NOMO-1 (cell line): ENCODE data around the gene GRIA1.

Experiments used
- DNase-seq, 2 experiments: peaks; one replicate each; lab custom pipeline; 2025; ENCODE audit not compliant: unreplicated experiment in 2 of 2; lab: John Stamatoyannopoulos, UW

GRIA1 gene

DNA sequence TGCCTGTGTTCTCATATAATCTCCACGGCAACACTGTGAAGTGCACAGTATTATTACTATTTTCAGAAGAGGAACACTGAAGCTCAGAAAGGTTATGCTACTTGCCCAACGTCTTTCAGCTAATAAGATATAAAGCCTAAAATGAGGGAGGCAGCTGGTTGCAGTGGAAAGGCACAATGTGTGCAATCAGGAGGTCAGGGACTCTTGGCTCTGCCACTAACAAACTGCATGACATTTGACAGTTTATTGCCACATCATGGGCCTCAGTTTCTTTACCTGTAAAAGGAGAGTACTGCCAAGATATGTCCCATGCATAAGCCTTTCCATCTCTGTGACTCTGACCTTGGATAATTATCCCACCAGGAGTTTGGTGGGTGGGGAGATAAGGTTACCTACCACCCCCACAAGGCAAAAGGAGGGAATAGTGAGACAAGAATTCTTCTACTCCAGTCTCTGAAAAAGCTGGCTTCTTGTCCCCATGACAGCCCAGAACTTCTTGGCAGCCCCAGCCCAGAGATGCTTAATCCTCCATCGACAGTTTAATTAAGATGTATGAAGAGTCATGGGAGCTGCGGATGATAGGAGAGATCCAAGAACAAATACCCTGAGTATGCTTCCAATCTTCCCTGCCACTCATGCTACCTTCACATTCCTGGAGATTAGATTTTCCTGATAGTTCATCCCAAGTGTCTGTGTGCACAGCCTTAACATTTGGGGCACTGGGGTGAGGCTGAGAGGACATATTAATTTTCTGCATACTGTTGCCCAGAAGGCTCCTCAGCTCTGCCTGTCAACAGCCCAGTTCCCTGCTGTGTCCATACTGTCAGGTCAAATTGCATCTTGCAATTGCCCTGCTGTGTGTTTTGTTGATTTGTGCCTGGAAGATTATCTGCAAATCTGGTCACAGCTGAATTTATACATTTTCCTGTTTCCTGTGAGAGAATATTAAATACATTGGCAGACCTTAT is 277.0 kb downstream of the GRIA1 start:
- no peak for DNase-seq

GRCh38 chr5:153770066-153770465 is 279.6 kb downstream of the GRIA1 start:
- no peak for DNase-seq

GRCh38 chr5:153774686-153775085 is 284.2 kb downstream of the GRIA1 start:
- DNase-seq, result no peak

DNA sequence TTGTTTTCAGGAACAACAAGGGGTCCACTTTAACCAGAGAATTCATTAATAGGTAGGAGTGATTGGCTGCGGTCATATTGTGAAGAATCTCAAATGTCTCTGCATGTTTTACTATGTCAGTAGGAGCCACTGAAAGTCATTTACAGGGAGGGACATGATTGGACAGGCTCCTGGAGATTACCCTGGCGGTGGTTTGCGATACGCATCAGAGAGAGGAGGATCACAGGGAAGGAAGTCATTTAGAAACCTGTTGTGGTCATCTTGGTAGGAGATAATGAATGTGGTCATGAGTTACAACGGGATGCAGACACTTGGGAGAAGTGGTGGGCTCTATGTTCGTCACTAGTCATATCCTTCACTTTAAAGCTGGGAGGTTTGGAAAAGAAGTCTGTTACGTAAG is 285.5 kb downstream of the GRIA1 start:
- DNase-seq, result no peak

- DNase-seq, result no peak
Measured at GRCh38 chr5:153777681-153778581, 287.5 kb downstream of the GRIA1 start.

GRCh38 chr5:153779836-153780235 is 289.4 kb downstream of the GRIA1 start:
- DNase-seq, result no peak

GRCh38 chr5:153780876-153781705 is 290.6 kb downstream of the GRIA1 start:
- DNase-seq, result no peak

GRCh38 chr5:153782589-153783361 is 292.3 kb downstream of the GRIA1 start:
- DNase-seq, result no peak

DNA sequence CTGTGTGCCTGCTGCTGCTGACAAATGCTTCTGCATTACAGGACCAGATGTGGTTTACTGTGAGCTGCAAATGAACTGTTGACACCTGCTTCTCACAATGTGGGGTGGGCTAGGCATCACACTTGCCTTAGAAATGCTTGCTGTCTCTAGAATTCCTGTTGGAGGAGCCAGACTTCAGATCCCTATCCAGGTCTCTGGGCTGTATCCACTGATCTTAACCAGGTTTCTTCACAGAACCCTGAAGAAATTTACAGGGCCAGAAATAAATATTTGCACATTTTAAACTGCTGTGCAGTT is 292.8 kb downstream of the GRIA1 start:
- no peak for DNase-seq

DNA sequence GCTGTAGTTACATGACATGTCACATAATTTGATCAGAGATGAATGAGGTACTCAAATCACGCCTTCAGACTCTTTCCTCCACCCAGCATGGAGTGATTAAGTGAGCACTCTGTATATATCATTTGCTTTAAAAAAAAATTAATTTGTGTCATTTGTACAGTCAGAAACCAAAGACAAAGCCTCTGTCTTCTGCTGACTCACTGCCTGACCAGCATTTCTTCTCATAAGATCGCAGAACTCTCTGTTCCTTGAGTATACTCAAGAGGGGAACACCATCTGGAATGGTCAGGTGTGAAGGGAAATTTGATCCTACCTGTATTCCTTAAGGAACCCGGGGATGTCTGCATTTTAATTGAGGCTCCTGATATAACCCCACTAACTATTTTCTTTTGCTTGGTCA is 293.8 kb downstream of the GRIA1 start:
- no peak for DNase-seq

DNA sequence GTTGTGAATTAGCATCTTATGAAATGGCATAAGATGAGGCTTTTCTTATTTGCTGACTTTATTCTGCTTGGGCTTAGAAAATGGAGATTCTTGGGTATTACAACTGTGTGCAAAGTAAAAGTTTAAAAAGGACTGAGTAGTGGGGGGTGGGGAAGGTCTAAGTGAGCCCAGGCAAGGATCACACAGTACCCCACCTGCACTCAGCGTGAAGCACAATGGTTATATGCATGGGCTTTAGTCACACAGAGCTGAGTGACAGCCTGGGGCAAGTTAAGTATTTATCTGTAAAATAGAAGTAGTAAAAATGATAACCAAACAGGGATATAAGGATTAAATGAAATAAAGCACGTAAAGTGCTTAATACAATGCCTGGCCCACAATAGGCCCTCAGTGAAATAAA is 300.9 kb downstream of the GRIA1 start:
- DNase-seq, result no peak

DNA sequence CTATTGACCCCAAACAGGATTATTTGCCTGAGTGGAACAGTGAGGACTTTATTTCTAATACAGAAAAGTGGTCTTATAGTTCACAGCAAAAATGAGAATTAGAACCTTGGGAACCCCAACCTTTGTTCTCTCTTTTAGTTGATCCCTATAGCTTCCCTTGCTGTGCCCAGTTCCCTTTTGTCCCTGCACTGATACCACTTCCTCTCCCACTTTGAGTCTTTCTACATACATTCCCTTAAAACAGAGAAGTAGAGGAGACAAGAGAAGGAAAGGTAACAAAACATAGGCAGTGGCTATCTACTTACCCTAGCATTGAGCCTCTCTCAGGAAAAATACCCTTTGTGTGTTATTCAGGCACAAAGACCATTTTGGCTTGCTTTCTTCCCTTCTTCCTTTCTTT is 301.8 kb downstream of the GRIA1 start:
- DNase-seq, result no peak

DNA sequence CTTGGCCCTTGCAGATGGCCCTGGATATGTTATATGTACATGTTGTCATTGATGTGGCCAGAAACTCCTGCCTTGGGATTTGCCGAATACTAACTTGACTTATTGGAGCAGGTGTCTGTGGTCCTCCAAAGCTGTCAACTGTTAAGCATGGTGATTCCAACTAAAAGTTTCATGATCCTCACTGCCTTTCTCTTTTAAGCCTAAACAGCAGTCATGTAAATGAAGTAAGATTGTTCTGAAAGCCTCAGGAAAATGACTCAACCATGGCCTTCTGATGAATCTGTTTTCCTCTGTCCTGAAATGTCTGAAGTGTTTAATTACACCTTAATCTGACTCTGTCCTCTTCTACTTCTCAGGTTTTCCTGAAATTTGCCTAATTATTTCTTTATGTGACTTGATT is 303.2 kb downstream of the GRIA1 start:
- no peak for DNase-seq

DNA sequence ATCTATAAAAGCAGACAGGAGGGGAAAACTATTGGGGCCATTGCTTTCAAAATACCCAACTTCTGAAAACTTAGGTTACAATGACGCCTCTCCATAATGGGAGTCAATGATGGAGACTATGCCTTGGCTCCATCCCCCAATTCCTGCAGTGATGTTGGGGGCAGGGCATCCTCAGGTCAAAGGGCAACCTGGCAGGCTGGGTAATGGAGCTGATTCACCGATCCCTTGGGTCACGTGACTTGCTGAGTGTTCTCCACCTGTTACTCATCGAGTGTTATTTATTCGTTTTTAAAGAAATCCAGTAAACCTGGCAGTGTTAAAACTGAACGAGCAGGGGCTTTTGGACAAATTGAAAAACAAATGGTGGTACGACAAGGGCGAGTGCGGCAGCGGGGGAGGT is 303.9 kb downstream of the GRIA1 start:
- no peak for DNase-seq

DNA sequence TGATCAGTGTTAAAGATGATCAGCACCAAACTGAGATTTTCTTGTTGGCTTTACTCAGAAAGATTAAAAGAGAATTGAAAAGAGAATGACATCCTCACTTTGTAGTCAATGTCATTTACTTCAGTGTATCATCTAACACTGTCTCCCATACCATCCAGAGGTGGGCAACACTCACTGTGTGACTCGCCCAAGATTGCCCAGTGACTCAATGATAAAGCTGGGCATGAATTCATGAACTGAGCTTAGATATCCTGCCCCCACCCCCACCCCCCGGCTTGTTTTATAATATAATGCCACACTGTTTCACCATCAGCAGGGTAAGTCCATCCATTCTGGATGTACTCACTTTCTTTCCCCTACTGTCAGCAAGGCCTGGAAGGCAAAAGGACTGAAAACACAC is 306.1 kb downstream of the GRIA1 start:
- no peak for DNase-seq

- DNase-seq, result no peak
Measured at GRCh38 chr5:153797484-153797883, 307.0 kb downstream of the GRIA1 start.

DNA sequence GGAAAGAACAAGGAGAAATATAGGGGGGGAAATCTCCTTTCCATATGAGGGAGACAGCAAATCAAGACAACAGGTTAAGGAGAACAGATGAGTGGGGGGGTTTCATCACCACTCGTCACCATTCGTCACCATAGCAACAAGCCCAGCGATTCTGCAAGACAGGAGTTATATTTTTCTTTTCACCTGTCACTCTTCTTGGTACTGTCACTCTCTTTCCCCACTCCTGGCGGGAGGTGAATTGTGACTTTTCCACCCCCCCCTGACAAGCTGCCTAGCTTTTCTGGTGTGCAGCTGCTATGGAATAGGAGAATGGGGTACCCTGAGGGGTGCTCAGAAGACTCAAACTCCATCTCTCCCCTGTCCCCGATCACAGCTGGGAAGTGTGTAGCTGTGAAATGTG is 308.4 kb downstream of the GRIA1 start:
- DNase-seq, result no peak

DNA sequence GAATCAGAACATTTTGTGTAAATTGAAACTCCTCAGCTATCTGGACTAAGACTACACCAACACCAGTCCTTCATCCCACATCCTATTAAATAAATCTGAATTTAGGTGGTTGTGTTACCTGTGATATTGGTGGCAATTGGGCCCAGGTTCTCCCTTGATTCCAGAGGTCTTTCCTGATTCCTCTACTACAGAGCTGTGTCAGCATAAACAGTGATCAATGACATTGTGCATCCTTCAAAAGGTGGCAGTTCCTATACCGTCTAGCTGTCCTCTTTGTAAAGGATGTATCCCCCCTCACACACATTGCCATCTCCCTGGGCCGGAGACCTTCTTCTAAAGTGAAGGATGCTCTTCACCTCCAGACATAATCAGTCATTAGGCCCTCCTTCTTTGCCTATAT is 309.0 kb downstream of the GRIA1 start:
- no peak for DNase-seq

GRCh38 chr5:153802050-153802821 is 311.8 kb downstream of the GRIA1 start:
- no peak for DNase-seq
